PC-9 (cell line): ENCODE measurements around the gene SNTG2. TPM values are rescaled to one million over a fixed set of nuclear protein-coding genes. Genes with fewer than 3 reads are reported as not detected.

Experiments
- BruUV-seq: library from RNA; stranded (reverse); fragments of 400-500 nt; replicated peaks from 2 replicates; lab custom pipeline; 2021; lab: Mats Ljungman, UMichigan
- CTCF ChIA-PET: fragments of 300-600 bp; sonication (Branson Sonifier 250); formaldehyde crosslinking; loops from one replicate; lab custom pipeline; 2022; ENCODE audit warnings: antibody characterized with exemption; lab: Charles Lee
- POLR2A ChIA-PET: fragments of 300-600 bp; sonication (Branson Sonifier 250); formaldehyde crosslinking; loops from one replicate; lab custom pipeline; 2022; ENCODE audit warnings: antibody characterized with exemption; ENCODE audit not compliant: unreplicated experiment; lab: Charles Lee
- DNase-seq, 2 experiments: peaks; one replicate each; pipeline versions ENCODE4 v3.0.0 to v3.0.0-alpha.2; 2015 to 2022; ENCODE audit warnings: mixed read lengths in 1 of 2
- H2AFZ ChIP-seq: fragments of 200-600 bp; sonication (generic); 2 replicates; pipeline ENCODE4 v1.8.1; 2017; ENCODE audit warnings: antibody characterized with exemption
- H3F3A ChIP-seq: fragments of 200-600 bp; sonication (generic); 2 replicates; pipeline ENCODE4 v1.8.1; 2017; ENCODE audit warnings: antibody characterized with exemption, mild to moderate bottlenecking, low read depth; ENCODE audit not compliant: insufficient read depth
- H3K27ac ChIP-seq: fragments of 200-600 bp; sonication (generic); 2 replicates; pipeline ENCODE4 v1.6.1; 2016; ENCODE audit warnings: mixed run types
- H3K27me3 ChIP-seq: fragments of 200-600 bp; sonication (generic); 2 replicates; pipeline ENCODE4 v1.6.1; 2016; ENCODE audit warnings: low read depth, mixed run types; ENCODE audit not compliant: insufficient read depth
- H3K36me3 ChIP-seq: fragments of 200-600 bp; sonication (generic); 2 replicates; pipeline ENCODE4 v1.6.1; 2016; ENCODE audit warnings: low read depth, mixed run types
- H3K4me1 ChIP-seq: fragments of 200-600 bp; sonication (generic); replicated peaks from 2 replicates; pipeline ENCODE4 v1.6.1; 2016; ENCODE audit warnings: mixed run types; ENCODE audit not compliant: insufficient read depth
- H3K4me2 ChIP-seq: fragments of 200-600 bp; sonication (generic); 2 replicates; pipeline ENCODE4 v1.6.1; 2017; ENCODE audit warnings: mixed run types
- H3K4me3 ChIP-seq: fragments of 200-600 bp; sonication (generic); 2 replicates; pipeline ENCODE4 v1.6.1; 2016; ENCODE audit warnings: mixed run types
- H3K79me2 ChIP-seq: fragments of 200-600 bp; sonication (generic); 2 replicates; pipeline ENCODE4 v1.6.1; 2017; ENCODE audit warnings: low read depth, mixed run types
- H3K9me2 ChIP-seq: fragments of 200-600 bp; sonication (generic); 2 replicates; pipeline ENCODE4 v1.8.1; 2017; ENCODE audit warnings: mild to moderate bottlenecking; ENCODE audit not compliant: insufficient read depth
- H3K9me3 ChIP-seq: fragments of 200-600 bp; sonication (generic); 2 replicates; pipeline ENCODE4 v1.8.1; 2016; ENCODE audit warnings: low read depth; ENCODE audit not compliant: insufficient read depth
- H4K20me1 ChIP-seq: fragments of 200-600 bp; sonication (generic); 2 replicates; pipeline ENCODE4 v1.8.1; 2017; ENCODE audit not compliant: insufficient read depth
- EZH2 ChIP-seq: fragments of 200-600 bp; sonication (generic); IDR thresholded peaks from 2 replicates; pipeline ENCODE4 v1.8.0; 2017; ENCODE audit warnings: antibody characterized with exemption, low read depth
- intact Hi-C: fragments of 100-400 bp; cut with micrococcal nuclease; formaldehyde crosslinking; loops from one replicate; pipeline ENCODE4 v1.10.0; 2022; ENCODE audit not compliant: unreplicated experiment
- total RNA-seq: library from RNA; stranded (reverse); gene quantifications from 2 replicates; pipeline ENCODE4 v1.2.3, GENCODE V29; 2021
- TF ChIP-seq, protein P1 (sequence below): fragments of 200-600 bp; sonication (generic); conservative IDR thresholded peaks from 2 replicates; pipeline ENCODE4 v1.6.1; 2017; ENCODE audit warnings: mixed run types, antibody characterized with exemption, mild to moderate bottlenecking, moderate library complexity

SNTG2 gene
- total RNA-seq, 1 experiment from 2014 or later, result not detected

DNA sequence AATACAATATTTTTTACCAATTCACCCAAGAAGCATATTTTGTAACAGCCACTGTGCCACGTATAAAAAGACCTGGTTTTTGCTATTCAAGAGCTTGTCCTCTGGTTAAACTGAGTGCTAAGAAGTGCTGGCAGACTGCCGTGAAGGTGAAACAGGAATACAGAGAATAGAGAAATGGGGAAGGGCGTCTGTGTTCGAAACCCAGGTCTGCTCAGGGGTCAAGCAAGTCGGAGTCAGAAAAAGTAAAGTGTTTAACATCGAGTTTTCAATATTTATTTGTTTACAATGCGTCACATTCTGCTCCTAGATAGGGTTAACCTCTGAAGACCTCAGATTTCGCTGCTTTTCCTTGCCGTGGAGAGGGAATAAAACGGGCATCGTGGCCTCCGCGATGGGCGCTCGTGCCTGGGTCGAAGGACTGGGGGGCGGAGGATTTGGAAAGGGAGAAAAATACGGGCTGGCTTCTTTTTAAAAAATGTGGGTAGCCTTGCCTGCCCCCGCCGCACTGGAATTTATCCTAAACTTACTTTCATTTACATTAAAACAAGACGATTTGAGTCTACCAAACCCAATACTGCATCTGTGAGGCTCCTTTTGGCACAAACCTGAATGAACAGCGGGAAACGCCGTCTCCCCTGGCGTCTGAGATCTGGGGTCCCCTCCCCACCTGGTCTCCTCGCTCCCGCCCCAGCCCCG is 1.1 kb upstream of the SNTG2 start:
- intact Hi-C loops, result no loop called here
- ChIA-PET POLR2A (no interaction called here), CTCF (no interaction called here)

DNA sequence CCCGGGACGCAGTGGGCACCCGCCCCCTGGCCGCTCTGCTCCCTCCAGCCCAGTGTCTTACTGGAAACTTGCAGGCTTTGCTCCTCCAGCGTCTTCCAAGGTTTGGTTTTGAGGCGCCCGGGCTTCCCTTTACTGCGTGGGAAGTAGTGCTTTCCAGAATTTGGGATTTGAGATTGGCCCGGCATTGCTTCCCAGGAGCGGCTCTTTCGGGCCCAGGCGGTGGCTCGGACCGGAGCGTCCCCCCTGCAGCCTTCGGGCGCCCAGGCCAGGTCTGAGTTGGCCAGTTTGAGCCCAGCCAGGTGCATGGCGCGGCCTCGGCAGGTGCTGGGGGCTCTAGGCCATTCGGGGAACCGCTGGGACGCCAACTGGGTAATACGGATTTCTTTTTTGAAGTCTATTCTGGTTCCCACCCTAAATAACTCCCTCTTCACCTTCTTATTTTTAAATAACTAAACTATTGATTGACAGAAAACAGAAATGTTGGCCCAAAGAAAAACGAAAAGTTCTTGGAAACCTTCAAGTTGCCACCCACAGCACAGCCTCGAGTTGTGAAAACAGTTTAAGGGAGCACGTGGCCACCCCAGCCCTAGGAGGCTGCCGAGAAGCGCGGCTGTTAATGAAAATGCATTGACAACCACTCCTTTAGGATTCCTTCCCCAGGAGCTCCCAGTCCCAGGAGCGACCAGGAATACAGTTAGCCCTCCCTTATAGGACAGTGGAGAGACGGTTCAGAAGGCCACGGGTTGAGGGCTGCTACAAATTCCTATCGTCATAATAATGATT is 766 bp downstream of the SNTG2 start:
- H3K4me2 ChIP-seq, result no peak overlapping the region
- H3K9me3 ChIP-seq, result no peaks in the 10 kb centered on the region
- no peak overlapping the region for H2AFZ ChIP-seq
- CTCF ChIA-PET, result no interaction called here
- POLR2A ChIA-PET, result no interaction called here
- H3F3A ChIP-seq, result no peaks in the 10 kb centered on the region
- H4K20me1 ChIP-seq, result no peaks in the 10 kb centered on the region
- no peaks in the 10 kb centered on the region for H3K36me3 ChIP-seq
- no peak overlapping the region for H3K27ac ChIP-seq
- no peaks in the 10 kb centered on the region for H3K79me2 ChIP-seq
- no peaks in the 10 kb centered on the region for H3K9me2 ChIP-seq
- TF ChIP-seq EZH2, result no peak
- TF ChIP-seq, protein P1, sequence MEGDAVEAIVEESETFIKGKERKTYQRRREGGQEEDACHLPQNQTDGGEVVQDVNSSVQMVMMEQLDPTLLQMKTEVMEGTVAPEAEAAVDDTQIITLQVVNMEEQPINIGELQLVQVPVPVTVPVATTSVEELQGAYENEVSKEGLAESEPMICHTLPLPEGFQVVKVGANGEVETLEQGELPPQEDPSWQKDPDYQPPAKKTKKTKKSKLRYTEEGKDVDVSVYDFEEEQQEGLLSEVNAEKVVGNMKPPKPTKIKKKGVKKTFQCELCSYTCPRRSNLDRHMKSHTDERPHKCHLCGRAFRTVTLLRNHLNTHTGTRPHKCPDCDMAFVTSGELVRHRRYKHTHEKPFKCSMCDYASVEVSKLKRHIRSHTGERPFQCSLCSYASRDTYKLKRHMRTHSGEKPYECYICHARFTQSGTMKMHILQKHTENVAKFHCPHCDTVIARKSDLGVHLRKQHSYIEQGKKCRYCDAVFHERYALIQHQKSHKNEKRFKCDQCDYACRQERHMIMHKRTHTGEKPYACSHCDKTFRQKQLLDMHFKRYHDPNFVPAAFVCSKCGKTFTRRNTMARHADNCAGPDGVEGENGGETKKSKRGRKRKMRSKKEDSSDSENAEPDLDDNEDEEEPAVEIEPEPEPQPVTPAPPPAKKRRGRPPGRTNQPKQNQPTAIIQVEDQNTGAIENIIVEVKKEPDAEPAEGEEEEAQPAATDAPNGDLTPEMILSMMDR, result no peak
- H3K27me3 ChIP-seq, result peaks cover 54% of the 10 kb centered on the region
- BruUV-seq, result no TSS peak
- H3K4me3 ChIP-seq, result no peak overlapping the region
- intact Hi-C loops, result no loop called here
- DNase-seq, result no peak
- no peaks in the 10 kb centered on the region for H3K4me1 ChIP-seq

More for the DNA sequence above, 1.1 kb upstream of the SNTG2 start:
- H3K4me3 ChIP-seq, result no peak overlapping the region
- no peaks in the 10 kb centered on the region for H3K4me1 ChIP-seq
- H3K36me3 ChIP-seq, result no peaks in the 10 kb centered on the region
- BruUV-seq, result no TSS peak
- H3K27ac ChIP-seq, result no peak overlapping the region
- no peak for DNase-seq
- no peaks in the 10 kb centered on the region for H4K20me1 ChIP-seq
- H3K4me2 ChIP-seq, result no peak overlapping the region
- no peaks in the 10 kb centered on the region for H3K9me2 ChIP-seq
- TF ChIP-seq EZH2, result no peak
- TF ChIP-seq, protein P1, result no peak
- no peaks in the 10 kb centered on the region for H3K79me2 ChIP-seq
- no peaks in the 10 kb centered on the region for H3K9me3 ChIP-seq
- H2AFZ ChIP-seq, result no peak overlapping the region
- H3K27me3 ChIP-seq, result peaks cover 66% of the 10 kb centered on the region
- no peaks in the 10 kb centered on the region for H3F3A ChIP-seq

DNA sequence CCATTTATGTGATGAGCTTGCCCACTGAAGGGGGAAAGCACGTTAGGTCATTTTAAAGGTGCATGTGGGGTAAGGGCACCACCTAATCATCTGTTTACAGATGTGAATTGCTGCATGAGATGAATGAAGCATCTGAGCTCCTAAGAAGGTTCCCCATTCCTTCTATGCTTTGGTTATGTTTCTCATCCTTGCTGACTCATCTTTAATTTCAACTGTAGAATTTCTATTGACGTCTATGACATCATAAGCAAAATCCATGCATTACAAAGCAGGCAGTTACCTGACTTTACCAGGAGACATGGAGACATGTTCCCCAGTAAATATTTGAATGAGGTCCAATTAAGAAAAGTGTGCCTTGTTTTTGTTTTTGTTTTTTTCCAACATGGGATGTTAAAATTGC is 2.8 kb downstream of the SNTG2 start:
- no TSS peak for BruUV-seq
- Histone ChIP-seq H3K4me2 (no peak overlapping the region), H3K27me3 (peaks cover 60% of the 10 kb centered on the region), H4K20me1 (no peaks in the 10 kb centered on the region), H3K9me3 (no peaks in the 10 kb centered on the region), H3K36me3 (no peaks in the 10 kb centered on the region), H3K9me2 (no peaks in the 10 kb centered on the region), H3K79me2 (no peaks in the 10 kb centered on the region), H2AFZ (no peak overlapping the region), H3F3A (no peaks in the 10 kb centered on the region), H3K4me1 (no peaks in the 10 kb centered on the region), H3K4me3 (no peak overlapping the region), H3K27ac (no peak overlapping the region)
- DNase-seq, result no peak
- TF ChIP-seq EZH2, result no peak
- TF ChIP-seq, protein P1, result no peak
- POLR2A ChIA-PET, result no interaction called here
- CTCF ChIA-PET, result no interaction called here
- intact Hi-C loops, result no loop called here
